Ovary (tissue), 3 donors: Measurements from ENCODE around the gene WDR81.

Source experiments
- CTCF ChIP-seq, 3 donors: fragments of 450-650 bp in 2 of 3; fragments of 200-600 bp in 1 of 3; IDR thresholded peaks; one replicate each; pipeline versions ENCODE4 v1.5.1 to v1.8.0; 2016 to 2022; ENCODE audit warnings: antibody characterized with exemption in 3 of 3, mild to moderate bottlenecking in 1 of 3
- EP300 ChIP-seq: sonication (generic); formaldehyde crosslinking; IDR thresholded peaks from one replicate; pipeline ENCODE4 v1.6.1; 2017; ENCODE audit warnings: antibody characterized with exemption
- donor health status: DM: no; HTN: no; CAD: no.

GRCh38 chr17:1676401-1676800, 48.1 kb upstream of the WDR81 start:
- TF ChIP-seq CTCF (IDR thresholded peaks at IDR 0.05) (no peak), EP300 (no peak)
